HUDEP-2 (cell line): ENCODE measurements around the gene PNPLA7.
A peak's percentile ranks its signal among the peaks of the same experiment; 100 is the strongest.
"Not testable (repeated sequence)": the region's sequence is repeated elsewhere in the genome, so short reads cannot be mapped to it uniquely, and the experiment has no call there.

Experiments
- DNase-seq, 76 experiments: peaks; one replicate each; lab custom pipeline; 2025; ENCODE audit not compliant: unreplicated experiment in 76 of 76; lab: John Stamatoyannopoulos, UW

The PNPLA7 gene

DNA sequence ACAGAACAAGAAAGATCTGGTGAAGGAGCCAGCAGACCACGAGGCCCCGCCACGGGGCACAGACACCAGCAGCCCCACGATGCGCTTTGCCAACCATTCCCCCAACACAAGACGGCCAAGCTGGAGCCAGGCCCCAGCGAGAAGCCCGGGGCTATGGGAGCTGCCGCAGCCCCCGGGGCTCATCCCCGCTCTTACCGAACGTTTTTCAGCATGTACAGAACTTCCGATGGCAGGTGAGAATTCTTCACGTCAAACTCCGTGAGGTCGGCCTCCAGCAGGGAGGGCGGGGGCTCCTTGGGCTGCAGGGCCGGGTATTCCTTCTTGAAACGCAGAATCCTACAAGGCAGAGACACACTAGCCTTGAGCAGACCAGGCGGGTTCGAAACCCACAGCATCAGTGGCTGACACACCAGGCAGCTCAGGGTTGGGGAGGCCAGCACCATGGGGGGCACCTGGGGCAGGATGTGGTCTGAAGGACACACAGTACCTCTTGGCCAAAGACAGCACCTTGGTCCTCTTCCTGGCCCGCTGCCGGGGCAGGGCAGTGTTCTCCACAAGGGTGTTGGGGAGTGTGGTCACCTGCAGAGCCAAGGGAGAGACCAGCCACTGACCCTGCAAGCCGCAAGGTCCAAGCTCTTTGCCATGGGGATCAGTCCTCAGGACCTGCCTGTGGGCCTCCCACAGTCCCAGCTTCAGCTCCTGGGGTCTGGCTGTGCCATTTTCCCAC lies 6.8 kb downstream of the PNPLA7 start:
- no peak for DNase-seq

DNA sequence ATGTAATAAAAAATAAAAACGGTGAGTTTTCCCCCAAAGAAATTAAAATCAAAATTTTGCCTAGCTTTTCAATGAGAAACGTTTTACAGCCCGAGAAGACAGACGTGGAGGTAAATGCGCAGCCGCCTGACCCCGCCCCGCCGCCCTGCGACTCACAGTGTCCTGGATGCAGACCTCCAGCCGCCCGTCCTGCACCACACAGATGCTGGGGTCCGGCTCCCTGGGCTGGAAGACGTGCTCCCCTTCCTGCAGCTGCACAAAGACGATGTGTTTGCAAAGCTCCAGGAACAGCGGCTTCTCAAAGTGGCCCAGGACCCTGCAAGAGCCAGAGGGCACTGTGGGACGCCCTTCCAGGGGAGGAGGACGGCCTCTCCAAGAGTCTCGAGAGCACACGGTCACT lies 7.7 kb downstream of the PNPLA7 start:
- no peak for DNase-seq

DNA sequence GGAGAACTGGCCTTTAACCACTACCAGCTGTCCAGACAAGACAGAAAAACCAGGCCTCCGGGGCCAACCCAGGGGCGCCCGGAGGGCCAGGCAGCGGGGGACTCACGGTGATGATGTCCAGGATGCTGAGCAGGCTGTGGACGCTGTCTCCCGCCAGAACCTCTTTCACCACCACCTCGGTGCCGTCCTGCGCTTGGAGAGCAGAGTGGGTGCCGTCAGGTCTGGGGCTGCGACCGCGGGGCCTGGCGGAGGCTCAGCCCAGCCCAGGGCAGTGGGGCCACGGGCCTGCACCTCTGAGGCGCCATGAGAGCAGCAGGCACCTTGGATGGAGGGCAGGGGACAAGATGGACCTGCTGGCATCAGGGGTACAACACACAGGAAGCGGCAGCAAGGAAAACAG lies 9.7 kb downstream of the PNPLA7 start:
- no peak for DNase-seq

DNA sequence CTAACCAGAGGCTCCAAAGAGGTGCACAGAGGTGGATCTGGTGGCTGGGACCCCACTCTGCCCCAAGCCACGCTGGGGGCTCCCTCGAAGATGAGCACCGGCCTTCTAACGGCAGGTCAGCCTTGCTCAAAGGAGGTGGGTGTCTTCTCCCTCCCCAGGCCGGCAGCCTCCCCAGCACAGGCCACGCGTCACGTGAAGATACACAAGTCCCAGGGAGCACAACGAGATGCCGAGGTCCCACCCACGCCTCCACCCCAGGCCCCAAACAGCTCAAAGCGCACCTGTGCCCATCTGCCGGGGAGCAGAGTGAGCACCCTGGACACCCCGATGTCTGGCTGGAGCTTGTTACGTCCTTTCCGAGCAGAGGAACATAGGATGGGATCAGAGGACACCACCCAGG lies 12.1 kb downstream of the PNPLA7 start:
- no peak for DNase-seq

DNA sequence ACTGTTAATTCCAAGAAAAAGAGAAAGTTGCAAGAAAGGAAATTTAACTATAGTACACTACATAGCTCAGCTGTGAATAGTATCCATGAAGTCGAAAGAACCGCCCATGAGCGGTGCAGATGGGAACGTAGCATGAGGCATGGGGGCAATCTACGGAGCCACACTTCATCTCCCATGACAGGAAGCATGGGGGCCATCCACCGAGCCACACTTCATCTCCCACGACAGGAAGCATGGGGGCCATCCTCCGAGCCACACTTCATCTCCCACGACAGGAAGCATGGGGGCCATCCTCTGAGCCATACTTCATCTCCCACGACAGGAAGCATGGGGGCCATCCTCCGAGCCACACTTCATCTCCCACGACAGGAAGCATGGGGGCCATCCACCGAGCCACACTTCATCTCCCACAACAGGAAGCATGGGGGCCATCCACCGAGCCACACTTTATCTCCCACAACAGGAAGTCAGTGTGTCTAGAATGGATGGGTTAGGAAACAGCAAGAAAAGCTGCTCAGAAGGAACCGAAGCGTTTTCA lies 13.5 kb downstream of the PNPLA7 start:
- DNase-seq = not testable (repeated sequence)

DNA sequence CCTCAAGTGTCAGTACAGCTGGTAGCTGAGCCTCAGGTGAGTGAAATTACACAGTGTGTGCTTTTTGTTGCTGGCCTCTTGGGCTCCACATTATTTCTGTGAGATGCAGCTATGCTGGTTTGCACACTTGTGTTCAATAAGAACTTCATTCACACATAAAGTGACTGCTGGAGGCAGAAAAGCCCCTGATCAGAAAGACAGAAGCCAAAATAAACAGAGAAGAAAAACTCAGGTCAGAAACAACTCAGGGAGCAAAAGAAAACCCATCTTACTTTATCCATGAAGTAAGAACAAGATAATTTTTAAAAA lies 15.1 kb downstream of the PNPLA7 start:
- no peak for DNase-seq

DNA sequence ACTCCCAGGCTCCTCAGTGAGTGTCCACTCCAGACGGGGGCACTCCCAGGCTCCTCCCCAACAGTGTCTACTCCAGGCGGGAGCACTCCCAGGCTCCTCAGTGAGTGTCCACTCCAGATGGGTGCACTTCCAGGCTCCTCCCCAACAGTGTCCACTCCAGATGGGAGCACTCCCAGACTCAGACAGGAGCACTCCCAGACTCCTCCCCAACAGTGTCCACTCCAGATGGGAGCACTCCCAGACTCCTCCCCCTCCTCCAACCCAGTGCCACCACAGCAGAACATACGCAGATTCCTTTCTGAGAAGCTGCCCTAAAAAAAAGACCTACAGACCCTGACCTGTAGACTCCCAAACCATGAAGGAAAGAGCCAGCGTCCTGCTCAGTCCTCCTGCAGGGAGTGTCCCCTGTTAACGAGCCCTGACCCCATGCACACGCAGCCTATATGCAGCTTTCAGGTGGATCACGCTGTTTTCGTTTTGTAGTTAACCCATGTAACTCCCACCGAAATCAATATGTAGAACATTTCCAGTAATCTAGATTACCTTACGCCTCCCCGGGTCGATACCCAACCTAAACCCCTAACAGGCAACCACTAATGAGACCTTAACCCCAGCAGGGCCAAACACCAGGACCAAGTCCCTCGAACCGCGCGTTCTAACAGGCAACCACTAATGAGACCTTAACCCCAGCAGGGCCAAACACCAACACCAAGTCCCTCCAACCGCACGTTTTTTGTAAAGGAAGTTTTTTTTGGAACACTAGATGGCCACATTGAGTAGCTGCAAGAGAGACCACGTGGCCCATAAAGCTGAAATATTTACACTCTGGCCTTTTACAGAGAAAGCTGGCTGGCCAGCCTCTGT lies 15.7 kb downstream of the PNPLA7 start:
- DNase-seq = peak in 54 of 76 experiments; percentile 7 to 77 (median 36)

DNA sequence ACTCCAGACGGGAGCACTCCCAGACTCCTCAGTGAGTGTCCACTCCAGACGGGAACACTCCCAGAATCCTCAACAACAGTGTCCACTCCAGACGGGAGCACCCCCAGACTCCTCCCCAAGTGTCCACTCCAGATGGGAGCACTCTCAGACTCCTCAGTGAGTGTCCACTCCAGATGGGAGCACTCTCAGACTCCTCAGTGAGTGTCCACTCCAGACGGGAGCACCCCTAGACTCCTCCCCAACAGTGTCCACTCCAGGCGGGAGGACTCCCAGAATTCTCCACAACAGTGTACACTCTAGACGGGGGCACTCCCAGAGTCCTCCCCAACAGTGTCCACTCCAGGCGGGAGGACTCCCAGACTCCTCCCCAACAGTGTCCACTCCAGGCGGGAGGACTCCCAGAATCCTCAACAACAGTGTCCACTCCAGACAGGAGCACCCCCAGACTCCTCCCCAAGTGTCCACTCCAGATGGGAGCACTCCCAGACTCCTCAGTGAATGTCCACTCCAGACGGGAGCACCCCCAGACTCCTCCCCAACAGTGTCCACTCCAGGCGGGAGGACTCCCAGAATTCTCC lies 17.2 kb downstream of the PNPLA7 start:
- not testable (repeated sequence) for DNase-seq

DNA sequence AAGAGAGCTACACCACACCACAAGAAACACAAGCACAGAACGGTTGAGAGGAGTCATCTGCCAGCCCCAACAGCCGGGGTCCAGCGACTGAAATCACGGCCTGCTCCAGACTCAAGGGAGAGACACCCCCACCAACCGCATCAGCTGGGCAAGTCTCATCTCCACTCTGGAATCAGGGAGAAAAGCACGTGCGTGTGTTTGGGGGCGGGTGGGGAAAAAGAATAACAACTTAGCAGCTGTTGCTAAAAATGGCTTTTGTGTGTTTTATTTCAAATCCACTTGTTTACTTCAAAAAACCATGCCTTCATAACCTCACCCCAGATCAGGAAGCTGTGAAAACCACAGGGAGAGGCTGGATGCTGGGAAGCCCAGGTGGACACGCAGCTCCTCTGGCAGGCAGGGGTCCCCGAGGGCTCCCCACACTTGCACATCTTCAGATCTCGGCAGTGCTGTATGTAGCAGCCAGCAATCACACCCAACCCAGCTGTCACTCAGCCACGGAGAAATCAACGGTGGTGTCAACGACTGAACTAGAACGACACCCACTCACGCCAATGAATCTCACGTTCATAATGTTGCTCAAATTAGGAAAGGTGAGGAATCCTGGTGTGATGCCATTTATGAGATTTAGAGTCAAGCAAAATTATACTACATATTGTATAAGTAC lies 19.0 kb downstream of the PNPLA7 start:
- DNase-seq = no peak

DNA sequence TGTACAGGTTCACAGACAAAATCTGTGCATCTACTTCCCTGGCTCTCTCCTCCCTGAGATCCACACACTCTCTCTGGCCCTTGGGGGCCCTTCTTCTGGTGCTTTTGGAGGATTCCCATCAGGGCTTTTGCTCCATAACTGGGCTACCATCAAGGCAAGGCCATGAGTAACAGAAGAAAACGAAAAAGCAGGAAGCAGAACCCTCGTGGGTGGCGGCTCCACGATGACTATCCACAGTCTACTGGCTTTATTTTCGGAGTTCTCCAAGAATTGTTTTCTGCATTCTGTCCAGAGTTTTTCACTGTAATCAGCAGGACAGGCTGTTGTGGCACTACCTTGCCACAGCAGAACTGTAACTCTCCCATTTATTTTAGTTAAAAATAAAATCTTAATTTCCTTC lies 19.9 kb downstream of the PNPLA7 start:
- no peak for DNase-seq

DNA sequence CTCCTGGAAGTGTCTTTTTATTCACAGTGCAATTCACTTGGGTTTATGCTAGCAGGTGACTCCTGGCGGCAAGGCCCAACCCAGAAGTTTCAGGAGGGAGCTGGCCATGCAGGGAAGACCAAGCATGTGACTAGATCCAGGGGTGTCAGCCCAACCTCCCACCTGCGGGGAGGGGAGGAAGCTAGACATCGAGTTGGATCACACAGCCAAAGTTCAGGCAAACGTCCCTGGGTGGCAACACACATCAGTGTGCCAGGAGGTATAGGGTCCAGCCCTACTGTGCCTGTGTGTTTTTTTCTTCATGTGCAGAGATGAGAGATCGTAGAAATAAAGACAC lies 25.3 kb downstream of the PNPLA7 start:
- no peak for DNase-seq

DNA sequence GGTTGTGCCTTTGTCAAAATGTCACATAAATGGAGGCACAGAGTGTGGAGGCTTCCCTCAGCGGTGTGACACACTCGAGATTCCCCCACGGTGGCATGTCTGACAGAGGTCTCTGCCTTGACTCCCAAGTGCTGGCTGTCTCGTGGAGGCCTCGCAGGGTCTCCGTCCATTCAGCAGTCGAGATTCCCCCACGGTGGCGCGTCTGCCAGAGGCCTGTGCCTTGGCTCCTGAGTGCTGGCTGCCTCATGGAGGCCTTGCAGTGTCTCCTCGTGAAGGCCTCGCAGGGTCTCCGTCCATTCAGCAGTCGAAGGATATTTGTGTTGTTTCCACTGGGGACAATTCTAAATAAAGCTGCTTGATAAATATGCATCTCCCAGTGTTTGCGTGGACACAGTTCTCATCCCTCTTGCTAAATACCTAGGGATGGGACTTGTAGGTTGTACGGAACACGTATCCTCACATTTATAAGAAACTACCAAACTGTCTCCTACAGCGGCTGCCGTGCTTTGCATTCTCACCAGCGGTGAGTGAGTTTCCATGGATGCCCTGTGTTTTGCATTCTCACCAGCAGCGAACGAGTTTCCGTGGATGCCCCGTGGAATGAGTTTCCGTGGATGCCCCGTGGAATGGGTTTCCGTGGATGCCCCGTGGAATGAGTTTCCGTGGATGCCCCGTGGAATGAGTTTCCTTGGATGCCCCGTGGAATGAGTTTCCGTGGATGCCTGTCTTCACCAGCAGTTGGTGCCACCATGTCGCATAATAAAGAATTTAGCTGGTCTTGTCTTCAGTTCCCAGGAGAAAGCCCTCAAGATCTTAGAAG lies 25.8 kb downstream of the PNPLA7 start:
- DNase-seq = no peak

DNA sequence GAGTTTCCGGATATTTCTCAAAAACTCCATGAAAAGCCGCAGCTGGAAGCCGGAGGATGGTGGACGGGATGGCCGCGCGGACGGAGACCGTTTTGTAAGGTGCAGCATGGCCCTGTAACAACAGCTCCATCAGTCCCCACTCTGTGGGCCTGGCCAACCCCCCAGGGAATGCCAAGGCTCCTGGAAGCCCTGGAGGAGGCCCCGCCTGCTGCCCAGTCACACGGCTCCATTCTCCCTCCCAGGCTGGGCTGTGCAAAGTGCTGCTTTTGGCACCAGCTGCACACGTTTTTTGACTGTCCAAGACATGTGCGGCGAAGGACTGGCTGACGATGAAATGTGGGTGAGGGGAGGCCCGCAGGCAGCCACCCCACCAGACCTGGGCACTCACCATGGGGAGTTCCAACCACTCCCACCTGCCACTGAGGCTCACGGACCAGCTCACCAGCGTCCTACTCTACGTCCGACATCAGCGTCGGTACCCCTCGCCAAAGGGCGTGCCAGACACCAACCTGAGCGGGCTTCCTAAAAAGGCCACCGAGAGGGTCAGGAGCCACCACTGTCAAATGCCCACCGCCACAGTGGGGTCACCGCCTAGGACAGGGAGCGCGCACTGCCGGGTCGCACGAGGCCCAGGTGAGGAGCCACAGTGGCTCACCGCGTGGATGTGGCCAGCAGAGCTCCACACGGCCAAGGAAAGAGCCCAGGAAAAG lies 27.3 kb downstream of the PNPLA7 start:
- no peak for DNase-seq

DNA sequence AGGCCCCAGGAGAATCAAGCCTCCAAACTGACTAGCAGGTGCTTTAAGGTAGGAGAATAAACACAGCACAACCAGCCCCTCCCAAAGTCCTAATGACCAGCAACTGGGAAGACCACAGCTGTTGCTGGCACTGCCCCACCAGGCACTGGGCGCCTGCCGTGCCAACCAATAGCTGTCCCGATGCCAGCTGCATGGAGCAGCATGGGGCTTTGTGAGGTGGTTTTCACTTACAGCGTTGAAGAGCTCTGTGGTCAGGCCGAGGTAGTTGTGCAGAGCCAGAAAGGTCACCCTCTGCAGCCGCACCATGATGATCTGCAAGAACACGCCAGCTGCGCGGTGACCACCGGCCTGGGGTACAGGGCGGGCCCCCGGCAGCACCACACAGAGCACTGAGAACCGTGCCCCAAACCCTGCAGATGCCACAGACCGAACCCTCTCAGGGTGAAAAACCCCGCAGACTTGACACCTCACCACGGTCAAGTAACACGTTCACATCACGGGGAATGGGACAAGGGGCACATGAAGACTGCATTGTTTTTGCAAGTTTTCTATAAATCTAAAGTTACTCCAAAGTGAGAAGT lies 28.7 kb downstream of the PNPLA7 start:
- no peak for DNase-seq

DNA sequence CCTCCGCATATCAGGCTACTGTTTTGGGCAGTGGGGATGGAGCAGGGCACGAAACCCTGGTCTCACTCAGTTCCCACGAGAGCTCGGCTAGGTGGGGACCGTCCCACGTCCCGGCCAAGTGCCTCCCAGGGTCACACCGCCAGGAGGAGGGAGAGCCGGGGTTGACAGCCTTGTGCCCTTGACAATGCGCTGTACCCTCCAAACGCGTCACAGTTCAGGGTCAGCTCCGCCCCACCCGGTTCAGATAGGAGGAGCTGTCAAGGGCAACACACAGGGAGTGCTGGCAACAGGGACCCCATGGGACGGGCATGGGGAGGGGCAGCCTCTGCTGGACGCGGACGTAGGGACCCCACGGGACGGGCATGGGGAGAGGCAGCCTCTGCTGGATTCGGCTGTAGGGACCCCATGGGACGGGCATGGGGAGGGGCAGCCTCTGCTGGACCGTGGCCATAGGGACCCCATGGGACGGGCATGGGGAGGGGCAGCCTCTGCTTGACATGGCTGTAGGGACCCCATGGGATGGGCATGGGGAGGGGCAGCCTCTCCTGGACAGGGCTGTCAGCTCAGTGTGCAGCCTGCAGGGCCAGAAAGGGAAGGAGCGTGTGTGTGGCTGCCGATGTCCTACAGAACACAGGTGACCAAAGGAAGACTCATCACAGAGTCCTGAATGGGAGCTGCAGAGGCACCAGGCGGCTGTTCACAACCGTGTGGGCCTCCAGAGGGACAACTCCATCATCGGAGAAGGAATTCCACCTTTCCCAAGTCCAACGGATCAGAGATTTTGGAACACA lies 29.4 kb downstream of the PNPLA7 start:
- DNase-seq = no peak

DNA sequence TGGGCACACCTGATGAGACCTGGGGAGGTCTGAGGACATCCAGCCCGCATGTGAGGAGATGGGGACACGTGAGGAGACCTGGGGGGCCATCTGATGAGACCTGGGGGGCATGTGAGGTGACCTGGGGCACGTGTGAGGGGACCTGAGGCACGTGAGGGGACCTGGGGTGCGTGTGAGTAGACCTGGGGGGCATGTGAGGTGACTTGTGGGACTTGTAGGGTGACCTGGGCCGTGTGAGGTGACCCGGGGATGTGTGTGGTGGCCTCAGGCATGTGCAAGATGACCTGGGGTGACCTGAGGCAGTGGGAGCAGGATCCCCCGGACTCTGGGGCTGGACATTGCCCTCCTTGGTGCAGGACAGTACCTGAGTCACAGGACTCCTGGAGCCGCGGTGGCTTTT lies 30.6 kb downstream of the PNPLA7 start:
- no peak for DNase-seq

DNA sequence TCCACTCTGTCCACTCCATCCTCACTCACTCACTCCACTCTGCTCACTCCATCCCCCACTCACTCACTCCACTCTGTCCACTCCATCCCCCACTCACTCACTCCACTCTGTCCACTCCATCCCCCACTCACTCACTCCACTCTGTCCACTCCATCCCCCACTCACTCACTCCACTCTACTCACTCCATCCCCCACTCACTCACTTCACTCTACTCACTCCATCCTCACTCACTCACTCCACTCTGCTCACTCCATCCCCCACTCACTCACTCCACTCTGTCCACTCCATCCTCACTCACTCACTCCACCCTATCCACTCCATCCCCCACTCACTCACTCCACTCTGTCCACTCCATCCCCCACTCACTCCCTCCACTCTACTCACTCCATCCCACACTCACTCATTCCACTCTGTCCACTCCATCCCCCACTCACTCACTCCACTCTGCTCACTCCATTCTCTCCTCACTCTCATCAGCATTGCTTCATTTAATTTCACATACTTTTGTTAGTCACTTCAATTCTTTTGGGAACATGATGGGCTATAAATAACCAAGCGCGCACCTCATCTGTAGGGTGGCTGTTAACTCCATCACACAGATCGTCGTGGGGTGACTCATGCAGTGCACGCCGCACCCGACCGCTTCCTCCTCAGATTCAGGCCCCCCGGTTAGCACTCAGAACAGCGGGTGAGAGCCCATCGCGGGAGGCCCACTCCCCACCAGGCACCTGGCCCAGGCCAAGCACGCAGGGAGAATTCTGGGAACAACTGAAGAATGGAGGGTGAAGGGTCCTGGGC lies 31.3 kb downstream of the PNPLA7 start:
- not testable (repeated sequence) for DNase-seq
